T47D (cell line): ENCODE measurements around the gene CDC42EP2.
A peak's percentile ranks its signal among the peaks of the same experiment; 100 is the strongest.
"Not testable (repeated sequence)": the region's sequence is repeated elsewhere in the genome, so short reads cannot be mapped to it uniquely, and the experiment has no call there.

ENCODE experiments used
- DNase-seq, 2 experiments: peaks; one replicate each; pipeline versions ENCODE4 v3.0.0 to v3.0.0-alpha.2; 2011 to 2012; ENCODE audit warnings: low read depth in 1 of 2, low spot score in 1 of 2
- JUND ChIP-seq: IDR thresholded peaks from 2 replicates; pipeline ENCODE4 v1.6.1; 2012; ENCODE audit warnings: low read depth
- in situ Hi-C: cut with HindIII; loops from 2 replicates; pipeline ENCODE4 v1.10.0; 2016; ENCODE audit warnings: low sequenced_read_pairs, low pct_unique_long_range_greater_than_20kb

CDC42EP2 gene

GRCh38 chr11:65330544-65330943 lies 15.9 kb downstream of the CDC42EP2 start:
- in situ Hi-C loops: no loop called here

GRCh38 chr11:65332591-65332990 lies 17.9 kb downstream of the CDC42EP2 start:
- in situ Hi-C loops, DNase-seq: not testable (repeated sequence)

More at GRCh38 chr11:65330544-65330943, 15.9 kb downstream of the CDC42EP2 start:
- no peak for TF ChIP-seq JUND
- no peak for DNase-seq

GRCh38 chr11:65334696-65335295 lies 20.1 kb downstream of the CDC42EP2 start:
- no peak for TF ChIP-seq JUND
- no peak for DNase-seq
- in situ Hi-C loops: no loop called here

GRCh38 chr11:65338676-65339075 lies 24.0 kb downstream of the CDC42EP2 start:
- no peak for DNase-seq
- in situ Hi-C loops: no loop called here
- no peak for TF ChIP-seq JUND

- no peak for DNase-seq
- TF ChIP-seq JUND: no peak
These were observed 25.6 kb downstream of the CDC42EP2 start for GRCh38 chr11:65340226-65340625.

GRCh38 chr11:65341856-65342255 lies 27.2 kb downstream of the CDC42EP2 start:
- DNase-seq: no peak
- no peak for TF ChIP-seq JUND
- in situ Hi-C loops: no loop called here

More at GRCh38 chr11:65340226-65340625, 25.6 kb downstream of the CDC42EP2 start:
- in situ Hi-C loops: no loop called here

- no peak for TF ChIP-seq JUND
- DNase-seq: no peak
- in situ Hi-C loops: no loop called here
These were observed 36.8 kb downstream of the CDC42EP2 start for GRCh38 chr11:65351511-65351910.

GRCh38 chr11:65352783-65353182 lies 38.1 kb downstream of the CDC42EP2 start:
- no peak for DNase-seq
- in situ Hi-C loops: no loop called here
- no peak for TF ChIP-seq JUND

- in situ Hi-C loops: no loop called here
- no peak for TF ChIP-seq JUND
- no peak for DNase-seq
These were observed 38.7 kb downstream of the CDC42EP2 start for GRCh38 chr11:65353376-65353775.

- in situ Hi-C loops: no loop called here
- DNase-seq: no peak
- TF ChIP-seq JUND: no peak
These were observed 39.2 kb downstream of the CDC42EP2 start for GRCh38 chr11:65353900-65354264.

- in situ Hi-C loops: no loop called here
- DNase-seq: peak; percentile 98 to 99
- no peak for TF ChIP-seq JUND
These were observed 39.8 kb downstream of the CDC42EP2 start, which contains the start of gene TIGD3 for GRCh38 chr11:65354265-65355012. Gene TIGD3 (plus strand): TSS chr11:65354751. CDS start chr11:65355809, 1,058 bp downstream.

GRCh38 chr11:65355013-65355775 lies 40.5 kb downstream of the CDC42EP2 start:
- TF ChIP-seq JUND: no peak
- peak; percentile 50 to 62 for DNase-seq
- in situ Hi-C loops: no loop called here

GRCh38 chr11:65355776-65356393 lies 41.2 kb downstream of the CDC42EP2 start:
- in situ Hi-C loops: no loop called here
- TF ChIP-seq JUND: no peak
- DNase-seq: no peak
